IPS-NIHi7 (cell line): Measurements from ENCODE around the gene NLRP6.
"Not testable (repeated sequence)": the region's sequence is repeated elsewhere in the genome, so short reads cannot be mapped to it uniquely, and the experiment has no call there.

Source experiments
- DNase-seq: peaks from one replicate; pipeline ENCODE4 v3.0.0; 2012; ENCODE audit warnings: mixed read lengths; ENCODE audit errors: extremely low spot score

Gene NLRP6

GRCh38 chr11:256952-257737 is 21.1 kb upstream of the NLRP6 start:
- no peak for DNase-seq

- no peak for DNase-seq
These were observed 20.3 kb upstream of the NLRP6 start for GRCh38 chr11:257766-258493.

GRCh38 chr11:259413-259812 is 18.8 kb upstream of the NLRP6 start:
- no peak for DNase-seq

GRCh38 chr11:261624-262023 is 16.6 kb upstream of the NLRP6 start:
- DNase-seq, result no peak

- no peak for DNase-seq
These were observed 11.3 kb upstream of the NLRP6 start for GRCh38 chr11:266676-267439.

GRCh38 chr11:267491-267994 is 10.7 kb upstream of the NLRP6 start:
- DNase-seq, result no peak

GRCh38 chr11:268716-269145 is 9.5 kb upstream of the NLRP6 start:
- not testable (repeated sequence) for DNase-seq

GRCh38 chr11:269146-269890 is 8.9 kb upstream of the NLRP6 start:
- DNase-seq, result no peak

GRCh38 chr11:270451-271318 is 7.5 kb upstream of the NLRP6 start:
- DNase-seq, result peak; percentile 6

GRCh38 chr11:271319-271715 is 6.9 kb upstream of the NLRP6 start:
- peak; percentile 4 for DNase-seq

- peak; percentile 3 for DNase-seq
These were observed 5.8 kb upstream of the NLRP6 start for GRCh38 chr11:272195-272930.

- DNase-seq, result no peak
These were observed 5.3 kb upstream of the NLRP6 start for GRCh38 chr11:272931-273198.

- DNase-seq, result no peak
These were observed 2.0 kb upstream of the NLRP6 start for GRCh38 chr11:276219-276618.

- no peak for DNase-seq
These were observed 1.1 kb downstream of the NLRP6 start for GRCh38 chr11:279040-279965.

GRCh38 chr11:279966-280705 is 1.9 kb downstream of the NLRP6 start:
- no peak for DNase-seq

GRCh38 chr11:280706-281485 is 2.7 kb downstream of the NLRP6 start:
- no peak for DNase-seq

GRCh38 chr11:281486-282161 is 3.4 kb downstream of the NLRP6 start:
- no peak for DNase-seq
